Measurements from ENCODE around the gene HPD. TPM values are rescaled to one million over a fixed set of nuclear protein-coding genes. Genes with fewer than 3 reads are reported as not detected.

The HPD gene
- total RNA-seq, 1 experiment from 2014 or later, result 0.20 TPM

GRCh38 chr12:121809712-121810116 is 48.9 kb downstream of the HPD start:
- peaks cover 41% of the 10 kb centered on the region for H3K36me3 Mint-ChIP-seq (ENCODE audit: insufficient read depth, unreplicated experiment)
- intact Hi-C loops (cut with micrococcal nuclease; ENCODE audit: unreplicated experiment), result loop anchor here (10.0 kb wide), 1 partner anchor 725 kb away; no protein-coding TSS in a partner anchor
- Histone ChIP-seq H3K9me3 (no peaks in the 10 kb centered on the region), H3K4me1 (peaks cover 21% of the 10 kb centered on the region), H3K4me3 (ENCODE audit: low read depth, low read length) (no peak overlapping the region), H3K36me3 (ENCODE audit: control insufficient read depth, insufficient read depth, low read length) (no peaks in the 10 kb centered on the region; the same call in 1 of the 2 replicates), H3K27me3 (replicated peaks; ENCODE audit: control insufficient read depth, insufficient read depth, low read length) (no peaks in the 10 kb centered on the region)
- H3K4me3 Mint-ChIP-seq (ENCODE audit: unreplicated experiment), result no peak overlapping the region
- H3K9me3 Mint-ChIP-seq (ENCODE audit: unreplicated experiment), result no peaks in the 10 kb centered on the region
- no peak for DNase-seq
- POLR2A ChIA-PET, result no interaction called here
- H3K27ac Mint-ChIP-seq (ENCODE audit: unreplicated experiment), result no peak overlapping the region
- H3K4me1 Mint-ChIP-seq (ENCODE audit: low read depth, unreplicated experiment), result peaks cover 14% of the 10 kb centered on the region
- no peaks in the 10 kb centered on the region for H3K27me3 Mint-ChIP-seq (ENCODE audit: insufficient read depth, unreplicated experiment)
- CTCF ChIA-PET, result interaction anchor here (5.3 kb wide), 1 partner anchor 15 kb away, joined by 145 read pairs; the partner anchor contains the start of gene RHOF
- BruUV-seq (replicated peaks), result no TSS peak
- TF ChIP-seq CTCF (IDR thresholded peaks at IDR 0.05; ENCODE audit: insufficient read depth in 1 of 2, low read depth in 1 of 2, low read length in 1 of 2, severe bottlenecking in 1 of 2, unreplicated experiment in 1 of 2), result no peak

GRCh38 chr12:121808623-121809022 is 50.0 kb downstream of the HPD start:
- intact Hi-C loops (cut with micrococcal nuclease; ENCODE audit: unreplicated experiment), result loop anchor here (10.0 kb wide), 1 partner anchor 726 kb away; no protein-coding TSS in a partner anchor
- no peaks in the 10 kb centered on the region for H3K27me3 ChIP-seq (replicated peaks; ENCODE audit: control insufficient read depth, insufficient read depth, low read length)
- no peak overlapping the region for H3K4me3 ChIP-seq (ENCODE audit: low read depth, low read length)
- peaks cover 21% of the 10 kb centered on the region for H3K4me1 ChIP-seq
- no TSS peak for BruUV-seq (replicated peaks)
- H3K9me3 ChIP-seq, result no peaks in the 10 kb centered on the region
- no peak for TF ChIP-seq CTCF (IDR thresholded peaks at IDR 0.05; ENCODE audit: insufficient read depth in 1 of 2, low read depth in 1 of 2, low read length in 1 of 2, severe bottlenecking in 1 of 2, unreplicated experiment in 1 of 2)
- ChIA-PET POLR2A (interaction anchor here (0.6 kb wide), 1 partner anchor 21 kb away, joined by 6 read pairs; no protein-coding TSS in a partner anchor), CTCF (interaction anchor here (1.0 kb wide), 1 partner anchor 14 kb away, joined by 3 read pairs; no protein-coding TSS in a partner anchor)
- Mint-ChIP-seq H3K27ac (ENCODE audit: unreplicated experiment) (no peak overlapping the region), H3K4me1 (ENCODE audit: low read depth, unreplicated experiment) (peaks cover 14% of the 10 kb centered on the region), H3K27me3 (ENCODE audit: insufficient read depth, unreplicated experiment) (no peaks in the 10 kb centered on the region), H3K36me3 (ENCODE audit: insufficient read depth, unreplicated experiment) (peaks cover 41% of the 10 kb centered on the region), H3K9me3 (ENCODE audit: unreplicated experiment) (no peaks in the 10 kb centered on the region), H3K4me3 (ENCODE audit: unreplicated experiment) (no peak overlapping the region)
- DNase-seq, result no peak
- no peaks in the 10 kb centered on the region; the same call in 1 of the 2 replicates for H3K36me3 ChIP-seq (ENCODE audit: control insufficient read depth, insufficient read depth, low read length)

- POLR2A ChIA-PET, result interaction anchor here (0.6 to 1.1 kb wide), 2 partner anchors 12 to 20 kb away, joined by 3 to 6 read pairs; no protein-coding TSS in a partner anchor
- Mint-ChIP-seq H3K36me3 (ENCODE audit: insufficient read depth, unreplicated experiment) (peaks cover 43% of the 10 kb centered on the region), H3K9me3 (ENCODE audit: unreplicated experiment) (no peaks in the 10 kb centered on the region), H3K4me3 (ENCODE audit: unreplicated experiment) (no peak overlapping the region), H3K27me3 (ENCODE audit: insufficient read depth, unreplicated experiment) (no peaks in the 10 kb centered on the region), H3K27ac (ENCODE audit: unreplicated experiment) (no peak overlapping the region), H3K4me1 (ENCODE audit: low read depth, unreplicated experiment) (peaks cover 8% of the 10 kb centered on the region)
- H3K9me3 ChIP-seq, result no peaks in the 10 kb centered on the region
- intact Hi-C loops (cut with micrococcal nuclease; ENCODE audit: unreplicated experiment), result loop anchor here (10.0 kb wide), 1 partner anchor 727 kb away; no protein-coding TSS in a partner anchor
- H3K36me3 ChIP-seq (ENCODE audit: control insufficient read depth, insufficient read depth, low read length), result no peaks in the 10 kb centered on the region; the same call in 1 of the 2 replicates
- CTCF ChIA-PET, result interaction anchor here (1.0 kb wide), 1 partner anchor 14 kb away, joined by 3 read pairs; no protein-coding TSS in a partner anchor
- H3K4me3 ChIP-seq (ENCODE audit: low read depth, low read length), result no peak overlapping the region
- no peak for DNase-seq
- BruUV-seq (replicated peaks), result no TSS peak
- no peaks in the 10 kb centered on the region for H3K27me3 ChIP-seq (replicated peaks; ENCODE audit: control insufficient read depth, insufficient read depth, low read length)
- peaks cover 21% of the 10 kb centered on the region for H3K4me1 ChIP-seq
- TF ChIP-seq CTCF (IDR thresholded peaks at IDR 0.05; ENCODE audit: insufficient read depth in 1 of 2, low read depth in 1 of 2, low read length in 1 of 2, severe bottlenecking in 1 of 2, unreplicated experiment in 1 of 2), result no peak
Measured at GRCh38 chr12:121807642-121808347, 50.9 kb downstream of the HPD start.

All from Caco-2 (cell line).